WTC11 (cell line): ENCODE results near the gene MOXD1. TPM values are rescaled to one million over a fixed set of nuclear protein-coding genes. Genes with fewer than 3 reads are reported as not detected.

Source experiments
- ATAC-seq: fragments of 200-7000 bp; cut with Tn5 transposase; 2 replicates; pipeline ENCODE4 v1.10.0; 2021; ENCODE audit warnings: mild to moderate bottlenecking, moderate library complexity
- CTCF ChIA-PET: fragments of 300-600 bp; sonication (Branson Sonifier 250); formaldehyde crosslinking; loops from one replicate; lab custom pipeline; 2021; ENCODE audit warnings: antibody characterized with exemption; lab: Charles Lee
- POLR2A ChIA-PET: fragments of 350-600 bp; sonication (Branson Sonifier 250); formaldehyde crosslinking; loops from one replicate; lab custom pipeline; 2021; ENCODE audit warnings: antibody characterized with exemption; lab: Charles Lee
- DNase-seq: peaks from one replicate; pipeline ENCODE4 v3.0.0; 2021; ENCODE audit warnings: low spot score
- H3K27ac Mint-ChIP-seq: 2 replicates; pipeline ENCODE4 v1.8.0; 2021; ENCODE audit warnings: mixed read lengths
- H3K27me3 Mint-ChIP-seq: 2 replicates; pipeline ENCODE4 v1.8.0; 2021; ENCODE audit warnings: low read depth, mild to moderate bottlenecking, moderate library complexity, mixed read lengths
- H3K36me3 Mint-ChIP-seq: 2 replicates; pipeline ENCODE4 v1.8.0; 2021; ENCODE audit warnings: mixed read lengths
- H3K4me1 Mint-ChIP-seq: 2 replicates; pipeline ENCODE4 v1.8.0; 2022; ENCODE audit warnings: mixed read lengths
- H3K4me3 Mint-ChIP-seq: 2 replicates; pipeline ENCODE4 v1.8.0; 2021; ENCODE audit warnings: mild to moderate bottlenecking, moderate library complexity, mixed read lengths
- H3K9me3 Mint-ChIP-seq: 2 replicates; pipeline ENCODE4 v1.8.0; 2021; ENCODE audit warnings: mixed read lengths
- ATF1 ChIP-seq: sonication (generic); formaldehyde crosslinking; IDR thresholded peaks from 2 replicates; pipeline ENCODE4 v1.8.1; 2023; ENCODE audit warnings: mild to moderate bottlenecking, moderate library complexity, missing genetic modification reagents
- ATF6 ChIP-seq: sonication (generic); formaldehyde crosslinking; IDR thresholded peaks from 2 replicates; pipeline ENCODE4 v1.8.1; 2023; ENCODE audit warnings: mild to moderate bottlenecking, missing genetic modification reagents
- CREM ChIP-seq: sonication (generic); formaldehyde crosslinking; IDR thresholded peaks from 2 replicates; pipeline ENCODE4 v1.8.1; 2022; ENCODE audit warnings: mild to moderate bottlenecking, missing genetic modification reagents, moderate library complexity
- EMX1 ChIP-seq: fragments of 250-450 bp; sonication (Bioruptor Pico); IDR thresholded peaks from 2 replicates; pipeline ENCODE4 v1.8.0; 2021; ENCODE audit warnings: mild to moderate bottlenecking
- ETV6 ChIP-seq: sonication (generic); formaldehyde crosslinking; IDR thresholded peaks from 2 replicates; pipeline ENCODE4 v1.8.1; 2022; ENCODE audit warnings: mild to moderate bottlenecking, missing genetic modification reagents
- FOXJ3 ChIP-seq: sonication (generic); formaldehyde crosslinking; IDR thresholded peaks from 2 replicates; pipeline ENCODE4 v1.9.0; 2021; ENCODE audit warnings: missing genetic modification reagents, mild to moderate bottlenecking, borderline replicate concordance
- FOXP1 ChIP-seq: sonication (generic); formaldehyde crosslinking; IDR thresholded peaks from 2 replicates; pipeline ENCODE4 v1.8.0; 2022; ENCODE audit warnings: missing genetic modification reagents, mild to moderate bottlenecking, moderate library complexity, borderline replicate concordance
- GABPB1 ChIP-seq: sonication (generic); formaldehyde crosslinking; IDR thresholded peaks from 2 replicates; pipeline ENCODE4 v1.8.1; 2023; ENCODE audit warnings: mild to moderate bottlenecking, missing genetic modification reagents
- MYBL2 ChIP-seq: sonication (generic); formaldehyde crosslinking; IDR thresholded peaks from 2 replicates; pipeline ENCODE4 v1.8.1; 2023; ENCODE audit warnings: mild to moderate bottlenecking, moderate library complexity, missing genetic modification reagents
- NR2C2 ChIP-seq: sonication (generic); formaldehyde crosslinking; IDR thresholded peaks from 2 replicates; pipeline ENCODE4 v1.8.0; 2022; ENCODE audit warnings: mild to moderate bottlenecking, missing genetic modification reagents
- PRRX2 ChIP-seq: fragments of 250-450 bp; sonication (Bioruptor Pico); IDR thresholded peaks from 2 replicates; pipeline ENCODE4 v1.8.0; 2021; ENCODE audit warnings: mild to moderate bottlenecking
- RELA ChIP-seq: sonication (generic); formaldehyde crosslinking; IDR thresholded peaks from 2 replicates; pipeline ENCODE4 v1.8.1; 2022; ENCODE audit warnings: missing genetic modification reagents, mild to moderate bottlenecking, borderline replicate concordance
- SOX15 ChIP-seq: fragments of 250-450 bp; sonication (Bioruptor Pico); IDR thresholded peaks from 2 replicates; pipeline ENCODE4 v1.9.0; 2021; ENCODE audit warnings: mild to moderate bottlenecking
- ZNF281 ChIP-seq: sonication (generic); formaldehyde crosslinking; IDR thresholded peaks from 2 replicates; pipeline ENCODE4 v1.8.0; 2023; ENCODE audit warnings: mild to moderate bottlenecking, missing genetic modification reagents
- ZNF396 ChIP-seq: fragments of 250-450 bp; sonication (Bioruptor Pico); IDR thresholded peaks from 2 replicates; pipeline ENCODE4 v1.8.0; 2021; ENCODE audit warnings: mild to moderate bottlenecking, moderate library complexity, borderline replicate concordance
- ZNF423 ChIP-seq: fragments of 250-450 bp; sonication (Bioruptor Pico); IDR thresholded peaks from 2 replicates; pipeline ENCODE4 v2.1.2; 2022; ENCODE audit warnings: mild to moderate bottlenecking, moderate library complexity
- total RNA-seq: library from RNA; stranded (reverse); gene quantifications from 3 replicates; pipeline ENCODE4 v1.2.3, GENCODE V29; 2021
- TF ChIP-seq, protein P1 (sequence below): sonication (generic); formaldehyde crosslinking; IDR thresholded peaks from 2 replicates; pipeline ENCODE4 v1.8.0; 2023; ENCODE audit warnings: missing genetic modification reagents
- TF ChIP-seq, protein P2 (sequence below): fragments of 250-450 bp; sonication (Bioruptor Pico); IDR thresholded peaks from 2 replicates; pipeline ENCODE4 v2.1.2; 2022; ENCODE audit warnings: mild to moderate bottlenecking, moderate library complexity
- TF ChIP-seq, protein P3 (sequence below): sonication (generic); formaldehyde crosslinking; IDR thresholded peaks from 2 replicates; pipeline ENCODE4 v1.8.1; 2022; ENCODE audit warnings: mild to moderate bottlenecking, moderate library complexity, missing genetic modification reagents

MOXD1 gene
- total RNA-seq, 1 experiment from 2014 or later, result 1.7 TPM

GRCh38 chr6:132253211-132253610 is 148.1 kb downstream of the MOXD1 start:
- H3K4me3 Mint-ChIP-seq, result no peak overlapping the region
- ATAC-seq, result no peak
- DNase-seq, result no peak
- 0 out of 2 replicates have a peak, but pooled peaks cover 4% of the 10 kb centered on the region for H3K4me1 Mint-ChIP-seq
- H3K27me3 Mint-ChIP-seq, result peaks cover 17% of the 10 kb centered on the region
- no peak overlapping the region for H3K27ac Mint-ChIP-seq
- POLR2A ChIA-PET, result interaction anchor here (0.7 kb wide), 1 partner anchor 1384 kb away, joined by 4 read pairs; no protein-coding TSS in a partner anchor
- H3K36me3 Mint-ChIP-seq, result peaks cover 26% of the 10 kb centered on the region
- no peak for TF ChIP-seq SOX15 (CRISPR knock-in tag)
- no peak for TF ChIP-seq RELA (CRISPR knock-in tag)
- no peak for TF ChIP-seq ATF6 (CRISPR knock-in tag)
- TF ChIP-seq, protein P1, sequence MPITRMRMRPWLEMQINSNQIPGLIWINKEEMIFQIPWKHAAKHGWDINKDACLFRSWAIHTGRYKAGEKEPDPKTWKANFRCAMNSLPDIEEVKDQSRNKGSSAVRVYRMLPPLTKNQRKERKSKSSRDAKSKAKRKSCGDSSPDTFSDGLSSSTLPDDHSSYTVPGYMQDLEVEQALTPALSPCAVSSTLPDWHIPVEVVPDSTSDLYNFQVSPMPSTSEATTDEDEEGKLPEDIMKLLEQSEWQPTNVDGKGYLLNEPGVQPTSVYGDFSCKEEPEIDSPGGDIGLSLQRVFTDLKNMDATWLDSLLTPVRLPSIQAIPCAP (CRISPR knock-in tag), result no peak
- no peak for TF ChIP-seq CREM (CRISPR knock-in tag)
- TF ChIP-seq, all 79 proteins: peak for 0
- H3K9me3 Mint-ChIP-seq, result peaks cover 45% of the 10 kb centered on the region
- CTCF ChIA-PET, result interaction anchor here (1.3 to 1.4 kb wide), 2 partner anchors 27 to 301 kb away, joined by 3 to 4 read pairs; no protein-coding TSS in a partner anchor

- DNase-seq, result no peak
- Mint-ChIP-seq H3K36me3 (peaks cover 26% of the 10 kb centered on the region), H3K4me3 (no peak overlapping the region), H3K27ac (no peak overlapping the region), H3K27me3 (peaks cover 23% of the 10 kb centered on the region), H3K4me1 (no peaks in the 10 kb centered on the region), H3K9me3 (peaks cover 45% of the 10 kb centered on the region)
- ATAC-seq, result no peak
- TF ChIP-seq NR2C2 (CRISPR knock-in tag) (no peak), FOXJ3 (CRISPR knock-in tag) (no peak), CREM (CRISPR knock-in tag) (no peak), ZNF396 (CRISPR knock-in tag) (no peak), FOXP1 (CRISPR knock-in tag) (no peak), ATF1 (no peak), MYBL2 (no peak), PRRX2 (CRISPR knock-in tag) (no peak), ZNF281 (CRISPR knock-in tag) (no peak), EMX1 (CRISPR knock-in tag) (no peak), ETV6 (CRISPR knock-in tag) (no peak), GABPB1 (CRISPR knock-in tag) (no peak), ZNF423 (CRISPR knock-in tag) (no peak)
- TF ChIP-seq, protein P2, sequence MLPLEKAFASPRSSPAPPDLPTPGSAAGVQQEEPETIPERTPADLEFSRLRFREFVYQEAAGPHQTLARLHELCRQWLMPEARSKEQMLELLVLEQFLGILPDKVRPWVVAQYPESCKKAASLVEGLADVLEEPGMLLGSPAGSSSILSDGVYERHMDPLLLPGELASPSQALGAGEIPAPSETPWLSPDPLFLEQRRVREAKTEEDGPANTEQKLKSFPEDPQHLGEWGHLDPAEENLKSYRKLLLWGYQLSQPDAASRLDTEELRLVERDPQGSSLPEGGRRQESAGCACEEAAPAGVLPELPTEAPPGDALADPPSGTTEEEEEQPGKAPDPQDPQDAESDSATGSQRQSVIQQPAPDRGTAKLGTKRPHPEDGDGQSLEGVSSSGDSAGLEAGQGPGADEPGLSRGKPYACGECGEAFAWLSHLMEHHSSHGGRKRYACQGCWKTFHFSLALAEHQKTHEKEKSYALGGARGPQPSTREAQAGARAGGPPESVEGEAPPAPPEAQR (CRISPR knock-in tag), result no peak
- TF ChIP-seq, protein P3, sequence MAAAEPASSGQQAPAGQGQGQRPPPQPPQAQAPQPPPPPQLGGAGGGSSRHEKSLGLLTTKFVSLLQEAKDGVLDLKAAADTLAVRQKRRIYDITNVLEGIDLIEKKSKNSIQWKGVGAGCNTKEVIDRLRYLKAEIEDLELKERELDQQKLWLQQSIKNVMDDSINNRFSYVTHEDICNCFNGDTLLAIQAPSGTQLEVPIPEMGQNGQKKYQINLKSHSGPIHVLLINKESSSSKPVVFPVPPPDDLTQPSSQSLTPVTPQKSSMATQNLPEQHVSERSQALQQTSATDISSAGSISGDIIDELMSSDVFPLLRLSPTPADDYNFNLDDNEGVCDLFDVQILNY, result no peak
- TF ChIP-seq, protein P1 (CRISPR knock-in tag), result no peak
- CTCF ChIA-PET, result interaction anchor here (1.0 kb wide), 1 partner anchor 28 kb away, joined by 4 read pairs; no protein-coding TSS in a partner anchor
- POLR2A ChIA-PET, result interaction anchor here (0.6 kb wide), 1 partner anchor 204 kb away, joined by 4 read pairs; no protein-coding TSS in a partner anchor
Observed at GRCh38 chr6:132252113-132252512, 149.2 kb downstream of the MOXD1 start.
